Endothelial cell of umbilical vein (primary cell): Measurements from ENCODE around the gene CRISPLD2. TPM values are rescaled to one million over a fixed set of nuclear protein-coding genes. Genes with fewer than 3 reads are reported as not detected.

Experiments
- BruUV-seq: library from RNA; stranded (reverse); fragments of 400-500 nt; replicated peaks from 2 replicates; lab custom pipeline; 2021; lab: Mats Ljungman, UMichigan
- CTCF ChIA-PET: fragments of 300-600, 350-600 bp; sonication (Branson Sonifier 250); formaldehyde crosslinking; loops from one replicate; lab custom pipeline; 2021; ENCODE audit warnings: antibody characterized with exemption, inconsistent platforms; lab: Charles Lee
- POLR2A ChIA-PET: fragments of 300-600, 350-600 bp; sonication (Branson Sonifier 250); formaldehyde crosslinking; loops from one replicate; lab custom pipeline; 2021; ENCODE audit warnings: antibody characterized with exemption, inconsistent platforms; lab: Charles Lee
- DNase-seq: peaks from one replicate; pipeline ENCODE4 v3.0.0-alpha.2; 2011; ENCODE audit warnings: low read depth, low spot score
- FAIRE-seq: peaks from 2 replicates; lab custom pipeline; 2011; peaks lifted over from hg19 to GRCh38; lab: Jason Lieb, UNC
- H2AFZ ChIP-seq: 2 replicates; pipeline ENCODE4 v1.6.0; 2012; ENCODE audit warnings: low read depth, low read length, control low read depth, inconsistent platforms
- H3K27ac ChIP-seq: 2 replicates; pipeline ENCODE4 v1.5.1; 2011; ENCODE audit warnings: low read depth, mild to moderate bottlenecking, control low read depth, low read length, moderate library complexity; ENCODE audit not compliant: insufficient read depth
- H3K27me3 ChIP-seq, 2 experiments: 2 replicates each; pipeline versions ENCODE4 v1.6.0 to v1.6.1; 2011; ENCODE audit warnings: low read length in 2 of 2, mixed read lengths in 1 of 2; ENCODE audit not compliant: control insufficient read depth in 2 of 2, insufficient read depth in 2 of 2
- H3K36me3 ChIP-seq, 2 experiments: 2 replicates in 1 of 2; 3 replicates in 1 of 2; pipeline ENCODE4 v1.5.1; 2011; ENCODE audit warnings: low read length in 2 of 2, mild to moderate bottlenecking in 1 of 2, moderate library complexity in 1 of 2; ENCODE audit not compliant: control insufficient read depth in 2 of 2, insufficient read depth in 2 of 2; ENCODE audit errors: extremely low read depth in 1 of 2
- H3K4me1 ChIP-seq: 3 replicates; pipeline ENCODE4 v1.5.1; 2011; ENCODE audit warnings: mild to moderate bottlenecking, low read length; ENCODE audit not compliant: control insufficient read depth, insufficient read depth; ENCODE audit errors: extremely low read depth
- H3K4me2 ChIP-seq: 2 replicates; pipeline ENCODE4 v1.6.1; 2011; ENCODE audit warnings: low read length, control low read depth, mixed read lengths; ENCODE audit not compliant: insufficient read depth
- H3K4me3 ChIP-seq, 3 experiments: fragments of 200-600 bp in 1 of 3; sonication (generic), shearing (Covaris generic) in 1 of 3; replicated peaks in 1 of 3; 2 replicates each; pipeline ENCODE4 v1.5.1; 2011 to 2016; ENCODE audit warnings: control low read depth in 3 of 3, low read length in 3 of 3, mild to moderate bottlenecking in 2 of 3, inconsistent platforms in 1 of 3, low read depth in 1 of 3, moderate library complexity in 1 of 3; ENCODE audit not compliant: insufficient read depth in 1 of 3
- H3K79me2 ChIP-seq: 2 replicates; pipeline ENCODE4 v1.6.0; 2012; ENCODE audit warnings: low read length, inconsistent platforms; ENCODE audit not compliant: control insufficient read depth, insufficient read depth
- H3K9ac ChIP-seq: replicated peaks from 2 replicates; pipeline ENCODE3; 2011; ENCODE audit warnings: low read length, control low read depth; ENCODE audit not compliant: insufficient read depth; ENCODE audit errors: extremely low read depth
- H3K9me1 ChIP-seq: replicated peaks from 3 replicates; pipeline ENCODE4 v1.6.0; 2011; ENCODE audit warnings: mild to moderate bottlenecking, low read length; ENCODE audit not compliant: control insufficient read depth, insufficient read depth; ENCODE audit errors: extremely low read depth
- H3K9me3 ChIP-seq: replicated peaks from 2 replicates; pipeline ENCODE4 v1.5.1; 2012; ENCODE audit warnings: low read length, inconsistent platforms; ENCODE audit not compliant: control insufficient read depth, insufficient read depth
- H4K20me1 ChIP-seq: replicated peaks from 2 replicates; pipeline ENCODE3; 2011; ENCODE audit warnings: mild to moderate bottlenecking, low read length; ENCODE audit not compliant: control insufficient read depth, insufficient read depth; ENCODE audit errors: extremely low read depth
- EZH2 ChIP-seq: IDR thresholded peaks from 2 replicates; pipeline ENCODE4 v1.6.1; 2012; ENCODE audit warnings: borderline replicate concordance, low read depth, mild to moderate bottlenecking, moderate library complexity, low read length, inconsistent platforms; ENCODE audit not compliant: severe bottlenecking
- FOS ChIP-seq: IDR thresholded peaks from 2 replicates; pipeline ENCODE4 v1.6.1; 2011; ENCODE audit warnings: mild to moderate bottlenecking, low read length, moderate library complexity, borderline replicate concordance; ENCODE audit not compliant: insufficient read depth
- GATA2 ChIP-seq: IDR thresholded peaks from 2 replicates; pipeline ENCODE4 v1.7.0; 2011; ENCODE audit warnings: low read depth, mild to moderate bottlenecking, moderate library complexity, mixed read lengths, low read length; ENCODE audit not compliant: insufficient read length, insufficient read depth
- JUN ChIP-seq: IDR thresholded peaks from 2 replicates; pipeline ENCODE4 v1.6.1; 2011; ENCODE audit warnings: borderline replicate concordance, low read depth; ENCODE audit not compliant: insufficient read length, insufficient read depth
- MYC ChIP-seq: IDR thresholded peaks from one replicate; pipeline ENCODE4 v1.6.1; 2011; ENCODE audit warnings: mild to moderate bottlenecking, low read depth, low read length
- POLR2AphosphoS5 ChIP-seq: IDR thresholded peaks from 2 replicates; pipeline ENCODE4 v1.6.1; 2012; ENCODE audit warnings: low read depth, mild to moderate bottlenecking, control low read depth, low read length, moderate library complexity; ENCODE audit not compliant: insufficient read depth
- dilution Hi-C: fragments of 300-500 bp; cut with MboI; formaldehyde crosslinking; loops from one replicate; pipeline ENCODE4 v1.15.0; 2019; ENCODE audit warnings: low sequenced_read_pairs; ENCODE audit not compliant: extremely low pct_ligation_motif_present
- intact Hi-C: fragments of 100-400 bp; cut with micrococcal nuclease; formaldehyde crosslinking; loops from one replicate; pipeline ENCODE4 v1.10.0; 2022
- polyA plus RNA-seq, 4 experiments: library from polyadenylated mRNA; depleted of rRNA in 3 of 4; stranded (reverse) in 3 of 4; unstranded in 1 of 4; fragments of >200 nt; gene quantifications; 2 replicates each; pipeline versions ENCODE4 v1.2.1 to v1.2.3, GENCODE V29; 2011 to 2012; ENCODE audit warnings: missing spikeins in 1 of 4
- total RNA-seq: library from RNA; stranded (reverse); gene quantifications from 2 replicates; pipeline ENCODE4 v1.2.3, GENCODE V29; 2021
- TF ChIP-seq, protein P1 (sequence below): IDR thresholded peaks from 2 replicates; pipeline ENCODE4 v1.6.1; 2011; ENCODE audit not compliant: insufficient read depth, insufficient read length
- TF ChIP-seq, protein P2 (sequence below), 2 donors: IDR thresholded peaks; 1 replicate in 1 of 2; 2 replicates in 1 of 2; pipeline ENCODE4 v1.5.1; 2011; ENCODE audit warnings: low read length in 2 of 2, mild to moderate bottlenecking in 2 of 2, moderate library complexity in 2 of 2, control low read depth in 1 of 2, inconsistent platforms in 1 of 2, low read depth in 1 of 2; ENCODE audit not compliant: insufficient read depth in 1 of 2; ENCODE audit errors: extremely low read depth in 1 of 2

The CRISPLD2 gene
- total and polyA plus RNA-seq, 2 donors (not counting 3 experiments of a cell fraction or from before 2014, with no cell fraction given), result 0.14 to 0.73 TPM

DNA sequence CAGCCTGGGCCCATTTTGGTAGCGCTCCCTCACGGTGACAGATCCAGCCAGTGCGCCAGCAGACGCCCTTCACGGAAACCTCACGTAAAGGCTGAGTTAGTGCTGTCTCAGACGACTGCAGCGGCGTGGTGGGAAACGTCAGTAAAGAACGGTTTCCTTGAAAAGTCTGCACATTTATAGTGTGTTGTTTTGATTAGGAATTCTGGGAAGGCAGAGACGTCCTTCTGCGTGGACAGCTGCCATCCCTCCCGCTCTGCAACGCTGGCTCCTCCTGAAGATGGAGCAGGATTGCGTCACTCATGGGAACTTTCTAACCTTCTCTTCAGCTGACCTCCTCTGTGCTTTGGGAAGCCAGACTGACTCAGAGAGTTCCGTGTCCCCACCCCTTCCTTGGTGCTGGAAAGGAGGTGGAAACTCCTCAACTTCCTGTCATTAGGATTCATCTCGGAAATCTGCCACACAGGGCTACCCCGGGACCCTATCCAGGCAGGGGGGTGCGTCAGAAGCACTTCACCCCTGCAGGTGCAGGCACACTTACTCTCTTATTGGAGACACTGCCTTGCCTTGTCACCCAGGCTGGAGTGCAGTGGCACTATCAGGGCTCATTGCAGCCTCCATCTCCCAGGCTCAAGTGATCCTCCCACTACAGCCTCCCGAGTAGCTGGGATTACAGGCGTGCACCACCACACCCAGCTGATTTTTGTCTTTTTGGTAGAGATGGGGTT, 24.3 kb upstream of the CRISPLD2 start:
- H3K27ac ChIP-seq, result no peak overlapping the region
- H3K4me3 ChIP-seq, result no peak overlapping the region
- no peaks in the 10 kb centered on the region for H3K9me1 ChIP-seq
- H3K4me2 ChIP-seq, result no peak overlapping the region
- dilution Hi-C loops (no loop called here), intact Hi-C loops (no loop called here)
- TF ChIP-seq GATA2 (no peak), POLR2AphosphoS5 (no peak), JUN (no peak), MYC (no peak), FOS (no peak), EZH2 (no peak)
- TF ChIP-seq, protein P1, sequence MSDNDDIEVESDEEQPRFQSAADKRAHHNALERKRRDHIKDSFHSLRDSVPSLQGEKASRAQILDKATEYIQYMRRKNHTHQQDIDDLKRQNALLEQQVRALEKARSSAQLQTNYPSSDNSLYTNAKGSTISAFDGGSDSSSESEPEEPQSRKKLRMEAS, result no peak
- TF ChIP-seq, protein P2, sequence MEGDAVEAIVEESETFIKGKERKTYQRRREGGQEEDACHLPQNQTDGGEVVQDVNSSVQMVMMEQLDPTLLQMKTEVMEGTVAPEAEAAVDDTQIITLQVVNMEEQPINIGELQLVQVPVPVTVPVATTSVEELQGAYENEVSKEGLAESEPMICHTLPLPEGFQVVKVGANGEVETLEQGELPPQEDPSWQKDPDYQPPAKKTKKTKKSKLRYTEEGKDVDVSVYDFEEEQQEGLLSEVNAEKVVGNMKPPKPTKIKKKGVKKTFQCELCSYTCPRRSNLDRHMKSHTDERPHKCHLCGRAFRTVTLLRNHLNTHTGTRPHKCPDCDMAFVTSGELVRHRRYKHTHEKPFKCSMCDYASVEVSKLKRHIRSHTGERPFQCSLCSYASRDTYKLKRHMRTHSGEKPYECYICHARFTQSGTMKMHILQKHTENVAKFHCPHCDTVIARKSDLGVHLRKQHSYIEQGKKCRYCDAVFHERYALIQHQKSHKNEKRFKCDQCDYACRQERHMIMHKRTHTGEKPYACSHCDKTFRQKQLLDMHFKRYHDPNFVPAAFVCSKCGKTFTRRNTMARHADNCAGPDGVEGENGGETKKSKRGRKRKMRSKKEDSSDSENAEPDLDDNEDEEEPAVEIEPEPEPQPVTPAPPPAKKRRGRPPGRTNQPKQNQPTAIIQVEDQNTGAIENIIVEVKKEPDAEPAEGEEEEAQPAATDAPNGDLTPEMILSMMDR (IDR thresholded peaks at IDR 0.05; ENCODE audit: extremely low read depth in 1 of 2, insufficient read depth in 1 of 2, low read depth in 1 of 2, low read length in 2 of 2), result no peak
- H3K79me2 ChIP-seq, result no peaks in the 10 kb centered on the region
- H3K4me1 ChIP-seq, result no peaks in the 10 kb centered on the region
- FAIRE-seq (no peak), DNase-seq (peak; percentile 10)
- H3K9me3 ChIP-seq, result no peaks in the 10 kb centered on the region
- no peaks in the 10 kb centered on the region for H3K27me3 ChIP-seq
- H4K20me1 ChIP-seq, result no peaks in the 10 kb centered on the region
- ChIA-PET CTCF (interaction anchor here (1.5 kb wide), 1 partner anchor 156 kb away, joined by 3 read pairs; no protein-coding TSS in a partner anchor), POLR2A (no interaction called here)
- no TSS peak for BruUV-seq
- no peak overlapping the region for H3K9ac ChIP-seq
- no peak overlapping the region for H2AFZ ChIP-seq
- H3K36me3 ChIP-seq, result no peaks in the 10 kb centered on the region
